ENCODE measurements around the gene ATG16L1.

The ATG16L1 gene

GRCh38 chr2:233255151-233255550, 3.7 kb downstream of the ATG16L1 start:
- H3K4me3 ChIP-seq (ENCODE audit: low read depth, low read length) = no peak overlapping the region
- no peak for TF ChIP-seq CTCF (conservative IDR thresholded peaks at IDR 0.05; ENCODE audit: low read depth, low read length)
- DNase-seq (ENCODE audit: low read depth) = no peak

- TF ChIP-seq CTCF (conservative IDR thresholded peaks at IDR 0.05; ENCODE audit: low read depth, low read length) = no peak
- H3K4me3 ChIP-seq (ENCODE audit: low read depth, low read length) = no peak overlapping the region
- no peak for DNase-seq (ENCODE audit: low read depth)
These were observed 4.6 kb downstream of the ATG16L1 start for GRCh38 chr2:233256048-233256447.

GRCh38 chr2:233258211-233258610, 6.7 kb downstream of the ATG16L1 start:
- no peak for DNase-seq (ENCODE audit: low read depth)
- TF ChIP-seq CTCF (conservative IDR thresholded peaks at IDR 0.05; ENCODE audit: low read depth, low read length) = no peak
- no peak overlapping the region for H3K4me3 ChIP-seq (ENCODE audit: low read depth, low read length)

GRCh38 chr2:233259730-233260129, 8.3 kb downstream of the ATG16L1 start:
- no peak overlapping the region for H3K4me3 ChIP-seq (ENCODE audit: low read depth, low read length)
- no peak for DNase-seq (ENCODE audit: low read depth)
- TF ChIP-seq CTCF (conservative IDR thresholded peaks at IDR 0.05; ENCODE audit: low read depth, low read length) = no peak

GRCh38 chr2:233260661-233261060, 9.2 kb downstream of the ATG16L1 start:
- no peak for TF ChIP-seq CTCF (conservative IDR thresholded peaks at IDR 0.05; ENCODE audit: low read depth, low read length)
- H3K4me3 ChIP-seq (ENCODE audit: low read depth, low read length) = no peak overlapping the region
- DNase-seq (ENCODE audit: low read depth) = no peak

- no peak overlapping the region for H3K4me3 ChIP-seq (ENCODE audit: low read depth, low read length)
- no peak for DNase-seq (ENCODE audit: low read depth)
- no peak for TF ChIP-seq CTCF (conservative IDR thresholded peaks at IDR 0.05; ENCODE audit: low read depth, low read length)
These were observed 10.5 kb downstream of the ATG16L1 start for GRCh38 chr2:233261819-233262555.

GRCh38 chr2:233262562-233262961, 11.1 kb downstream of the ATG16L1 start:
- no peak for TF ChIP-seq CTCF (conservative IDR thresholded peaks at IDR 0.05; ENCODE audit: low read depth, low read length)
- H3K4me3 ChIP-seq (ENCODE audit: low read depth, low read length) = no peak overlapping the region
- DNase-seq (ENCODE audit: low read depth) = no peak
